ENCODE results near the gene OR5K4.

The OR5K4 gene

GRCh38 chr3:98353554-98353953 lies at the start of gene OR5K4:
Gene OR5K4, plus strand, starts transcription at chr3:98353854. Its CDS starts 0 bp downstream, at chr3:98353854.
- ATAC-seq (replicated peaks), result no peak
- Mint-ChIP-seq H3K4me3 (no peak within 1 kb of the TSS), H3K36me3 (no peaks in the 10 kb centered on the region), H3K27ac (no peak within 1 kb of the TSS), H3K9me3 (peaks cover 2 to 3% of the 10 kb centered on the region in 2 donors), H3K4me1 (no peaks in the 10 kb centered on the region), H3K27me3 (no peaks in the 10 kb centered on the region)
- no peak for DNase-seq

GRCh38 chr3:98322101-98322500 lies 31.6 kb upstream of the OR5K4 start:
- DNase-seq, result no peak

GRCh38 chr3:98322686-98323085 lies 31.0 kb upstream of the OR5K4 start:
- Mint-ChIP-seq H3K9me3 (peaks cover 0 to 1% of the 10 kb centered on the region in 2 donors), H3K27ac (no peak overlapping the region), H3K4me1 (no peaks in the 10 kb centered on the region), H3K4me3 (no peak overlapping the region), H3K27me3 (peaks cover 0 to 6% of the 10 kb centered on the region in 2 donors), H3K36me3 (no peaks in the 10 kb centered on the region)
- DNase-seq (no peak), ATAC-seq (replicated peaks) (no peak)

More at GRCh38 chr3:98322101-98322500, 31.6 kb upstream of the OR5K4 start:
- Mint-ChIP-seq H3K4me1 (no peaks in the 10 kb centered on the region), H3K9me3 (peaks cover 0 to 1% of the 10 kb centered on the region in 2 donors), H3K27ac (no peak overlapping the region), H3K4me3 (no peak overlapping the region), H3K36me3 (no peaks in the 10 kb centered on the region), H3K27me3 (peaks cover 0 to 6% of the 10 kb centered on the region in 2 donors)
- no peak for ATAC-seq (replicated peaks)

- H3K4me1 Mint-ChIP-seq, result no peaks in the 10 kb centered on the region
- DNase-seq (no peak), ATAC-seq (replicated peaks) (no peak)
- H3K27ac Mint-ChIP-seq, result no peak overlapping the region
- H3K36me3 Mint-ChIP-seq, result no peaks in the 10 kb centered on the region
- peaks cover 0 to 6% of the 10 kb centered on the region in 2 donors for H3K27me3 Mint-ChIP-seq
- H3K9me3 Mint-ChIP-seq, result peaks cover 0 to 1% of the 10 kb centered on the region in 2 donors
- no peak overlapping the region for H3K4me3 Mint-ChIP-seq
These were observed 30.2 kb upstream of the OR5K4 start for GRCh38 chr3:98323425-98323824.

- DNase-seq (no peak), ATAC-seq (replicated peaks) (no peak)
- H3K4me3 Mint-ChIP-seq, result no peak overlapping the region
- no peaks in the 10 kb centered on the region for H3K4me1 Mint-ChIP-seq
- no peak overlapping the region for H3K27ac Mint-ChIP-seq
- H3K27me3 Mint-ChIP-seq, result peaks cover 0 to 15% of the 10 kb centered on the region in 2 donors
- H3K36me3 Mint-ChIP-seq, result no peaks in the 10 kb centered on the region
- H3K9me3 Mint-ChIP-seq, result no peaks in the 10 kb centered on the region
These were observed 28.6 kb upstream of the OR5K4 start for GRCh38 chr3:98325055-98325454.

- H3K4me3 Mint-ChIP-seq, result no peak overlapping the region
- no peak for DNase-seq
- no peak for ATAC-seq (replicated peaks)
- no peaks in the 10 kb centered on the region for H3K36me3 Mint-ChIP-seq
- no peak overlapping the region for H3K27ac Mint-ChIP-seq
- H3K4me1 Mint-ChIP-seq, result no peaks in the 10 kb centered on the region
- no peaks in the 10 kb centered on the region for H3K9me3 Mint-ChIP-seq
- H3K27me3 Mint-ChIP-seq, result peaks cover 0 to 17% of the 10 kb centered on the region in 2 donors
These were observed 27.4 kb upstream of the OR5K4 start for GRCh38 chr3:98326105-98326893.

- peaks cover 0 to 17% of the 10 kb centered on the region in 2 donors for H3K27me3 Mint-ChIP-seq
- H3K27ac Mint-ChIP-seq, result no peak overlapping the region
- no peaks in the 10 kb centered on the region for H3K36me3 Mint-ChIP-seq
- ATAC-seq (replicated peaks), result no peak
- no peaks in the 10 kb centered on the region for H3K4me1 Mint-ChIP-seq
- no peak for DNase-seq
- H3K9me3 Mint-ChIP-seq, result no peaks in the 10 kb centered on the region
- H3K4me3 Mint-ChIP-seq, result no peak overlapping the region
These were observed 26.7 kb upstream of the OR5K4 start for GRCh38 chr3:98326945-98327344.

GRCh38 chr3:98328933-98329332 lies 24.7 kb upstream of the OR5K4 start:
- DNase-seq (no peak), ATAC-seq (replicated peaks) (peak in 1 of 2 donors; percentile 16)
- no peaks in the 10 kb centered on the region for H3K4me1 Mint-ChIP-seq
- no peak overlapping the region for H3K4me3 Mint-ChIP-seq
- peaks cover 0 to 17% of the 10 kb centered on the region in 2 donors for H3K27me3 Mint-ChIP-seq
- no peaks in the 10 kb centered on the region for H3K36me3 Mint-ChIP-seq
- H3K9me3 Mint-ChIP-seq, result no peaks in the 10 kb centered on the region
- no peak overlapping the region for H3K27ac Mint-ChIP-seq

- ATAC-seq (replicated peaks) (peak; percentile 51 to 70), DNase-seq (no peak)
- no peaks in the 10 kb centered on the region for H3K9me3 Mint-ChIP-seq
- H3K27me3 Mint-ChIP-seq, result peaks cover 0 to 17% of the 10 kb centered on the region in 2 donors
- H3K36me3 Mint-ChIP-seq, result no peaks in the 10 kb centered on the region
- no peak overlapping the region for H3K27ac Mint-ChIP-seq
- no peaks in the 10 kb centered on the region for H3K4me1 Mint-ChIP-seq
- no peak overlapping the region for H3K4me3 Mint-ChIP-seq
These were observed 24.1 kb upstream of the OR5K4 start for GRCh38 chr3:98329392-98330124.

GRCh38 chr3:98331329-98331728 lies 22.3 kb upstream of the OR5K4 start:
- no peaks in the 10 kb centered on the region for H3K36me3 Mint-ChIP-seq
- no peaks in the 10 kb centered on the region for H3K4me1 Mint-ChIP-seq
- H3K4me3 Mint-ChIP-seq, result no peak overlapping the region
- DNase-seq (no peak), ATAC-seq (replicated peaks) (no peak)
- no peaks in the 10 kb centered on the region for H3K9me3 Mint-ChIP-seq
- peaks cover 0 to 11% of the 10 kb centered on the region in 2 donors for H3K27me3 Mint-ChIP-seq
- no peak overlapping the region for H3K27ac Mint-ChIP-seq

GRCh38 chr3:98333989-98334606 lies 19.6 kb upstream of the OR5K4 start:
- no peak for ATAC-seq (replicated peaks)
- DNase-seq, result no peak
- H3K27me3 Mint-ChIP-seq, result peaks cover 0 to 11% of the 10 kb centered on the region in 2 donors
- no peaks in the 10 kb centered on the region for H3K9me3 Mint-ChIP-seq
- no peak overlapping the region for H3K27ac Mint-ChIP-seq
- no peak overlapping the region for H3K4me3 Mint-ChIP-seq
- H3K36me3 Mint-ChIP-seq, result no peaks in the 10 kb centered on the region
- no peaks in the 10 kb centered on the region for H3K4me1 Mint-ChIP-seq

- ATAC-seq (replicated peaks), result no peak
- Mint-ChIP-seq H3K4me1 (no peaks in the 10 kb centered on the region), H3K4me3 (no peak overlapping the region), H3K27ac (no peak overlapping the region), H3K27me3 (no peaks in the 10 kb centered on the region), H3K9me3 (no peaks in the 10 kb centered on the region), H3K36me3 (no peaks in the 10 kb centered on the region)
- DNase-seq, result no peak
These were observed 14.6 kb upstream of the OR5K4 start for GRCh38 chr3:98339031-98339430.

GRCh38 chr3:98341758-98342157 lies 11.9 kb upstream of the OR5K4 start:
- Mint-ChIP-seq H3K27me3 (no peaks in the 10 kb centered on the region), H3K4me1 (no peaks in the 10 kb centered on the region), H3K4me3 (no peak overlapping the region), H3K27ac (no peak overlapping the region), H3K9me3 (no peaks in the 10 kb centered on the region), H3K36me3 (no peaks in the 10 kb centered on the region)
- DNase-seq, result no peak
- no peak for ATAC-seq (replicated peaks)

GRCh38 chr3:98343647-98344507 lies 9.8 kb upstream of the OR5K4 start:
- no peak for DNase-seq

More at GRCh38 chr3:98343647-98344507, 9.8 kb upstream of the OR5K4 start:
- H3K27me3 Mint-ChIP-seq, result no peaks in the 10 kb centered on the region
- H3K36me3 Mint-ChIP-seq, result no peaks in the 10 kb centered on the region
- no peak overlapping the region for H3K4me3 Mint-ChIP-seq
- no peak for ATAC-seq (replicated peaks)
- H3K27ac Mint-ChIP-seq, result no peak overlapping the region
- H3K9me3 Mint-ChIP-seq, result no peaks in the 10 kb centered on the region
- no peaks in the 10 kb centered on the region for H3K4me1 Mint-ChIP-seq

All from stimulated activated naive B cell treated with anti-CD40 and anti-IgM and Interleukin-4, amounts not matched to agents 10 μg/mL and 1 μg/mL and 100 μg/mL, for 72 hours (primary cell).